ENCODE data around the gene PDGFC. TPM values are rescaled to one million over a fixed set of nuclear protein-coding genes. Genes with fewer than 3 reads are reported as not detected.

PDGFC gene
- total RNA-seq, 1 experiment from 2014 or later = 64.5 TPM

DNA sequence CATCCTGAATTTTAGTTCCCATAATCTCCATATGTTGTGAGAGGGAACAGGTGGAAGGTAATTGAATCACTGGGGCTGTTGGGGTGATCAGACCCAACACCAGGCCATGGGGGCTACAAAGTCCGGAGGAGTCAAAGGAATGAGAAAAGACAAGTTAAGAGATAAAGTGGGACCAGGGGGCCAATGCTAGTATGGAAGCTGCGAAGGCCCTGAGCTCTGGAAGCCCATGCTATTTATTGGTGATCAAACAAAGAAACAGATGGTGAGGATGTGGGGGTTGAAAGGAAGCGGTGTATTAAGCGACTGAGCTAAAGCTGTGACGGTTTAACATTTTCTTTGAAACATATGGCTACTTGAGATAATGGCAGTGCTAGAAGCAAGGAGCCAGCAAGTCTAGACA, 132.8 kb downstream of the PDGFC start:
- no peak overlapping the region for H3K27ac Mint-ChIP-seq (ENCODE audit: unreplicated experiment)
- BruUV-seq (replicated peaks) = no TSS peak
- TF ChIP-seq, protein P1, sequence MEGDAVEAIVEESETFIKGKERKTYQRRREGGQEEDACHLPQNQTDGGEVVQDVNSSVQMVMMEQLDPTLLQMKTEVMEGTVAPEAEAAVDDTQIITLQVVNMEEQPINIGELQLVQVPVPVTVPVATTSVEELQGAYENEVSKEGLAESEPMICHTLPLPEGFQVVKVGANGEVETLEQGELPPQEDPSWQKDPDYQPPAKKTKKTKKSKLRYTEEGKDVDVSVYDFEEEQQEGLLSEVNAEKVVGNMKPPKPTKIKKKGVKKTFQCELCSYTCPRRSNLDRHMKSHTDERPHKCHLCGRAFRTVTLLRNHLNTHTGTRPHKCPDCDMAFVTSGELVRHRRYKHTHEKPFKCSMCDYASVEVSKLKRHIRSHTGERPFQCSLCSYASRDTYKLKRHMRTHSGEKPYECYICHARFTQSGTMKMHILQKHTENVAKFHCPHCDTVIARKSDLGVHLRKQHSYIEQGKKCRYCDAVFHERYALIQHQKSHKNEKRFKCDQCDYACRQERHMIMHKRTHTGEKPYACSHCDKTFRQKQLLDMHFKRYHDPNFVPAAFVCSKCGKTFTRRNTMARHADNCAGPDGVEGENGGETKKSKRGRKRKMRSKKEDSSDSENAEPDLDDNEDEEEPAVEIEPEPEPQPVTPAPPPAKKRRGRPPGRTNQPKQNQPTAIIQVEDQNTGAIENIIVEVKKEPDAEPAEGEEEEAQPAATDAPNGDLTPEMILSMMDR (IDR thresholded peaks at IDR 0.05; ENCODE audit: unreplicated experiment) = no peak
- H3K4me3 Mint-ChIP-seq (ENCODE audit: low read depth, unreplicated experiment) = no peak overlapping the region
- H3K4me1 Mint-ChIP-seq (ENCODE audit: low read depth, unreplicated experiment) = peaks cover 9% of the 10 kb centered on the region
- H3K27me3 Mint-ChIP-seq (ENCODE audit: unreplicated experiment) = no peaks in the 10 kb centered on the region
- CTCF ChIA-PET = no interaction called here
- H3K9me3 Mint-ChIP-seq (ENCODE audit: low read depth, unreplicated experiment) = peaks cover 14% of the 10 kb centered on the region
- peaks cover 6% of the 10 kb centered on the region for H3K36me3 Mint-ChIP-seq (ENCODE audit: insufficient read depth, unreplicated experiment)
- DNase-seq = no peak
- intact Hi-C loops (cut with micrococcal nuclease; ENCODE audit: unreplicated experiment) = no loop called here

DNA sequence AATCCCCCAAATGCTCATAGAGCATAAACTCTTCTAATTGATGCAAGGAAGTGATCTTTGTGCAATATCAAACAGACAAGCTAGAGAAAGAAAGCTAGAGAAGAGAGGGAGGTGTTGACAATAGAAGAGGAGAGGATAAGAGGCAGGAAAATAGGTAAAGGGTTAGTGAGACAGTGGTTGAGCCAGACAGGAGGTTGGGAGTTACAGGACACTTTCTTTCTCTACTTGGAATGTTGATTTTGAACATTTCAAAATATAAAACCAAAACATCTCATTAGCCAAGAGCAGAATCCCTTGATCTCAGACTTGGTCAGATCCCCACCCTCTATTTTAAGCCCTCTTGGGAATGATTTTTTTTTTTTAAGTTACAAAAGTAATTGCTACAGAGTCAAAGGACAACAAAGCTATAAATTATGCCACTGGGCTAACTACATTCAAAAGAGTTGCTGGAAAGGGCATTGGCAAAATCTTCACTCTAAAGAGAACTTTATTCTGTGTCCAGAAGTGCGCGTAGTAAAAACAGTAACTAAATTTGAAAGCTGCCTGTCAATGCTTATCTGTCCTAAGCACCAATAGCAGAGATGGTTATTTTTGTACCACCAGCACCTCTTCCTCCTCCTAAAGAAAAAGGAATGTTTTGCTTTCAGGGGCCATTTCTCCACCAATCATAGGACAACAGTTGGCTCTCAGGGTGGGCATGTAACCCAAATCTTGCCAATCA, 133.8 kb downstream of the PDGFC start:
- TF ChIP-seq, protein P1 (IDR thresholded peaks at IDR 0.05; ENCODE audit: unreplicated experiment) = no peak
- no peak overlapping the region for H3K27ac Mint-ChIP-seq (ENCODE audit: unreplicated experiment)
- H3K4me1 Mint-ChIP-seq (ENCODE audit: low read depth, unreplicated experiment) = peaks cover 9% of the 10 kb centered on the region
- intact Hi-C loops (cut with micrococcal nuclease; ENCODE audit: unreplicated experiment) = no loop called here
- no peak overlapping the region for H3K4me3 Mint-ChIP-seq (ENCODE audit: low read depth, unreplicated experiment)
- CTCF ChIA-PET = no interaction called here
- peaks cover 6% of the 10 kb centered on the region for H3K36me3 Mint-ChIP-seq (ENCODE audit: insufficient read depth, unreplicated experiment)
- DNase-seq = no peak
- no TSS peak for BruUV-seq (replicated peaks)
- H3K27me3 Mint-ChIP-seq (ENCODE audit: unreplicated experiment) = no peaks in the 10 kb centered on the region
- peaks cover 12% of the 10 kb centered on the region for H3K9me3 Mint-ChIP-seq (ENCODE audit: low read depth, unreplicated experiment)

DNA sequence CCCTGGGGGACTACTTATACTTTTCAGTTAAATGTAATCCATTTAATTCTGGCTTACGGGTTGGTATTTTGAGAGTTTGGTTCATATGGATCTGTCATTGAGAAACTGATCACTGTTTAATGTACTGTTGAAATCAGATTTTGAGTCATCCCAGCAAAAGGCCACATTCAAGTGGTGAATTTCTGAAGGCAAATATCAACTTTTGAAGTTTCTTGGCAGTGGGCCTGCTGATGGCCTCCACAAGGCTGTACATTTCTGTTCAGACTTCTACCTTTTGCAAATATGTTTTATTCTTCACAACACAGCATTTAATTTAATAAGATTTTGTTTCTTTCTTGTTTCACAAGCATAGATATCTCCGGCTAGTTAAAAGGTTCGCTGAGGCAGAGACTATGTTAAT, 138.7 kb downstream of the PDGFC start:
- CTCF ChIA-PET = no interaction called here
- Mint-ChIP-seq H3K36me3 (ENCODE audit: insufficient read depth, unreplicated experiment) (no peaks in the 10 kb centered on the region), H3K9me3 (ENCODE audit: low read depth, unreplicated experiment) (no peaks in the 10 kb centered on the region), H3K4me1 (ENCODE audit: low read depth, unreplicated experiment) (peaks cover 8% of the 10 kb centered on the region), H3K4me3 (ENCODE audit: low read depth, unreplicated experiment) (no peak overlapping the region), H3K27me3 (ENCODE audit: unreplicated experiment) (no peaks in the 10 kb centered on the region), H3K27ac (ENCODE audit: unreplicated experiment) (no peak overlapping the region)
- TF ChIP-seq, protein P1 (IDR thresholded peaks at IDR 0.05; ENCODE audit: unreplicated experiment) = no peak
- DNase-seq = no peak
- intact Hi-C loops (cut with micrococcal nuclease; ENCODE audit: unreplicated experiment) = no loop called here
- no TSS peak for BruUV-seq (replicated peaks)

DNA sequence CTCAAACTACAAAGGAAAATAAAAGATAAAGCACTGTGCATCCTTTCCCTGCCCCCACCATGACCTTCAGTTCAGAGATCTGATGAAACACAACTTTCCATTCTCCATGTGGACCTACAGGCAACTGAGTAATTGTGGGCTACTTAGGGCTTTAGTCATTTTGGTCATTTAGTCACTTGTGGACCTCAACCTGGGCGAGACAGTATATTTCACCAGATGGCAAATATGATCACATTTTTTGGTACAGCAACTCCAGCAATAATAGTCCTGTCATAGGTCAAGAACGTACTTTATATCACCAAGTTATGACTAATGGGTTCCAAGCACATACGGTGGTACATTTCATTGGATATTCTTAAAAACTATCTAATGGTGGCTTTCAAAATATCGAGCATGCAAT, 141.2 kb downstream of the PDGFC start:
- CTCF ChIA-PET = no interaction called here
- H3K27ac Mint-ChIP-seq (ENCODE audit: unreplicated experiment) = no peak overlapping the region
- no peaks in the 10 kb centered on the region for H3K9me3 Mint-ChIP-seq (ENCODE audit: low read depth, unreplicated experiment)
- BruUV-seq (replicated peaks) = no TSS peak
- intact Hi-C loops (cut with micrococcal nuclease; ENCODE audit: unreplicated experiment) = no loop called here
- H3K4me3 Mint-ChIP-seq (ENCODE audit: low read depth, unreplicated experiment) = no peak overlapping the region
- H3K27me3 Mint-ChIP-seq (ENCODE audit: unreplicated experiment) = no peaks in the 10 kb centered on the region
- no peaks in the 10 kb centered on the region for H3K4me1 Mint-ChIP-seq (ENCODE audit: low read depth, unreplicated experiment)
- no peaks in the 10 kb centered on the region for H3K36me3 Mint-ChIP-seq (ENCODE audit: insufficient read depth, unreplicated experiment)
- TF ChIP-seq, protein P1 (IDR thresholded peaks at IDR 0.05; ENCODE audit: unreplicated experiment) = no peak
- no peak for DNase-seq

Measured in Calu3 (cell line).